Measurements from ENCODE around the gene CCDC184.

CCDC184 gene

DNA sequence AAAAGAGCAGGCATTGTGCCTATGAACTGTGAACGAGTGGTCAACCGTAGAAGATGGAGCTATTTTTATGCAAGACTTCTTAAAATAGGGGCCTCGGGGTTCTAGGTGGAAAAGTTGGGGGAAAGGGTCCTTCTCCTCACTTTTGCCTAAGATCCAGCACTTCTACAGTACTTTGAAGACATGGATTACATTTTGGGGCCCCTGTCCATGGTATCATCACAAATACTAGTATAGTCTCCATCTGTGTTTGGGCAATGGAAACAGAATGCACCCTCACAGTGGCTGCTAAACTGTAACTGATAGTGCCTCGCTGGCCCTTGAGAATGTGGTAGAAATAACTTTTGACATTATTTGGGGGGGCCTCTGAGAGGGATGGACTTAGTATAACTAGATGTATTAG is 5.5 kb upstream of the CCDC184 start:
- DNase-seq (ENCODE audit: low read depth in 1 of 2, low spot score in 1 of 2) = no peak

DNA sequence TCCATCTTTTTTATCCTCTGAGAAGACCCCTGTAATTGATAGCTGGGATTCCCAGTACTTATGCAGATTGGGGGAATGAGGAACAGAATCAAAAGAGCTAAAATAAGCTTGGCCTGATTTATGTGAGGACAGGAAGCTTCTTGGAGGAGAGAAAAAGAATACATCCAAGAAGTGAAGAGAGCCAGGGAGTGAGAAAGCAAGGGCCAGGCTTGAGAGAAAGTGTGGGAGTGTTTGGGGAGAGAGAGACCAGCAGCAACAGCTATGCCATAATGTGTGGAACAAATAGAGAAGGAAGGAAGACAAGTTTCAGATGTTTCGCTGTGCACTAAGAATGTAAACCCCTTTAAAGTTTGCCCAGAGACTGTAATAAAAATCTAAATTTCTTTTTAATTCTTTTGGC is 4.0 kb upstream of the CCDC184 start:
- no peak for DNase-seq (ENCODE audit: low read depth in 1 of 2, low spot score in 1 of 2)

DNA sequence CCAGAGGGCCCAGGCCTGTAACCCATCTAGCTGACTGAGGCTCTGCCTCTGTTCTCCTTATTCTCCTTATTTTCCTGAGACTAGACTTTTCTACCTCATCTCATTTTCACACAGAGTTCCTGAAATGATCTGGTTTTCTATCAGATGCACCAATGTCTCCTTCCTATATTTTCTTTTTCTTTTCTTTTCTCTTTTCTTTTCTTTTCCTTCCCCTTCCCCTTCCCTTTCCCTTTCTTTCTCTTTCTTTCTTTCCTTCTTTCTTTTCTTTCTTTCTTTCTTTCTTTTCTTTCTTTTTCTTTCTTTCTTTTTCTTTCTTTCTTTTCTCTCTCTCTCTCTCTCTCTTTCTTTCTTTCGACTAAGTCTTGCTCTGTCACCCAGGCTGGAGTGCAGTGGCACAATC is 3.0 kb upstream of the CCDC184 start:
- DNase-seq (ENCODE audit: low read depth in 1 of 2, low spot score in 1 of 2) = no peak

DNA sequence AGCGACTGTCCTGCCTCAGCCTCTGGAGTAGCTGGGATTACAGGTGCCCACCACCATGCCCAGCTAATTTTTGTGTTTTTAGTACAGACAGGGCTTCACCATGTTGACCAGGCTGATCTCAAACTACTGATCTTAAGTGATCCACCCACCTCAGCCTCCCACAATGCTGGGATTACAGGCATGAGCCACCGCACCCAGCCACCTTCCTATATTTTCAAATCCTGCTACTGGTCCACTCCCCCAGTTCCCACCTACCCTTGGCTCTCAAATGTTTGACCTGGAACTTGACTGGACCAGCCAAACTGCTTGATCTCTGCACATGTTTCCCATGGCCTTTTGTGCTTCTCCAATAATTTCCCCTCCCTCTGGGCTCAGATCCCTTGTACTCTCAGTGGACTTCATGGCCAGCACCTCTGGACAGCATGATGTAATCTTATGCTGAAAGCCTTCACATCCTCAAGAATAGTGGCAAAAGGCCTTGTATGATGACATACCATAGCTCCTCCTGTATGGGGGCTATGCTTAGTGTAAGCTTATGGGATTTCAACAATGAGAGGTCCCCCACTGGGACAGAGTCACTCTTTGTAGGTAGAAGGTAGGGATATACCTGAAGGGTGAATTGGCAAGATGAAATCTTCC is 2.5 kb upstream of the CCDC184 start:
- no peak for DNase-seq (ENCODE audit: low read depth in 1 of 2, low spot score in 1 of 2)

DNA sequence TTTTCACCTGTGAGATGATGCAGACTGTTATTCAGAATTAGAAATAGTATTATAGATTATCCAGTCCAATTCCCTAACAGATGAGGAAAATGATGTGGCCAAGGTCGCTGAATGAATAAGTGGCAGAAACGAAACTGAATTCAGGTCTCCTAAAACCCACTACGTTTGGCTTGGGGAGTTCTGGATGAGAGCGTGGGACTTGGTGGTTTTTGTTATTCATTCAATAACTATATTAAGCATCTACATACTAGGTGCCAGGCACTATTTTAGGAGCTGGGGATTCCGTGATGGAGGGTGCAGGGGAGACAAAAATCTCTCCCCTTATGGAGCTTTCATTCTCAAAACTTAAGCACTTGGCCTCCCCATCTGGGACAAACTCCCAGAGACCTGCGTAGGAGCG is 813 bp upstream of the CCDC184 start:
- no peak for DNase-seq (ENCODE audit: low read depth in 1 of 2, low spot score in 1 of 2)

DNA sequence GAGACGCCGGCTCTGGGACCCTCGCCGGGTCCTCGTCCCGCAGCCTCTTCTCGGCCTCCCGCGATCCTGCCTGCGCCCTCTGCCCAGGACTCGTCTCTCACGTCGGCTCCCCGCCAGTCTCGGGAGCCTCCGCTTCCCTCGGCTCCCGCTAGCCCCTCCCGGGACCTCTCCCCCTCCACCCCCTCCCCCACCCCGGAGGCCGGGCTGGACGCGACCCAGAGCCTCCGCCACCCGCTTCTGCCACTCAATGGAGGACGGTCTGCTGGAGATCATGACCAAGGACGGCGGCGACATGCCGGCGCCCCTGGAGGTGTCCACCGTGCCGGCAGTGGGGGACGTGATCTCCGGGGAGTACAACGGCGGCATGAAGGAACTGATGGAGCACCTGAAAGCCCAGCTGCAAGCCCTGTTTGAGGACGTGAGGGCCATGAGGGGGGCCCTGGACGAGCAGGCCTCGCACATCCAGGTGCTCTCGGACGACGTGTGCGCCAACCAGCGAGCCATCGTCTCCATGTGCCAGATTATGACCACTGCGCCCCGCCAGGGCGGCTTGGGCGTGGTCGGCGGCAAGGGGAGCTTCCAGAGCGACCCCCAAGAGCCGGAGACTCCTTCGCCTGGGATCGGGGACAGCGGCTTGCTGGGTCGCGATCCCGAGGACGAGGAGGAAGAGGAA is 568 bp downstream of the CCDC184 start:
- DNase-seq (ENCODE audit: low read depth in 1 of 2, low spot score in 1 of 2) = peak in 1 of 2 donors; percentile 7

DNA sequence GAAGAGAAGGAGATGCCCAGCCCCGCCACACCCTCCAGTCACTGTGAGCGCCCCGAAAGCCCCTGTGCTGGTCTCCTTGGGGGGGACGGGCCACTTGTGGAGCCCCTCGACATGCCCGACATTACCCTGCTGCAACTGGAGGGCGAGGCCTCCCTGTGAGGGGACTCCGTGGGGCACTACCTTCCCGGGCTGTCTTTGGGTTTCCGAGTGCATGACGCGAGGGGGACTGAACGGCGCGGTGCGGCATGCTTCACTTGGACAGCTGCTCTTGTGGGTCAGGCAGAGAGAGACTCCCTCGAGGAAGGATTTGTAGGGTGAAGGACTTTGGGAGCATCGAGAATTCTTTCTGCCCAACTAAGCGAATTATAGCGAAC is 1.1 kb downstream of the CCDC184 start:
- no peak for DNase-seq (ENCODE audit: low read depth in 1 of 2, low spot score in 1 of 2)

DNA sequence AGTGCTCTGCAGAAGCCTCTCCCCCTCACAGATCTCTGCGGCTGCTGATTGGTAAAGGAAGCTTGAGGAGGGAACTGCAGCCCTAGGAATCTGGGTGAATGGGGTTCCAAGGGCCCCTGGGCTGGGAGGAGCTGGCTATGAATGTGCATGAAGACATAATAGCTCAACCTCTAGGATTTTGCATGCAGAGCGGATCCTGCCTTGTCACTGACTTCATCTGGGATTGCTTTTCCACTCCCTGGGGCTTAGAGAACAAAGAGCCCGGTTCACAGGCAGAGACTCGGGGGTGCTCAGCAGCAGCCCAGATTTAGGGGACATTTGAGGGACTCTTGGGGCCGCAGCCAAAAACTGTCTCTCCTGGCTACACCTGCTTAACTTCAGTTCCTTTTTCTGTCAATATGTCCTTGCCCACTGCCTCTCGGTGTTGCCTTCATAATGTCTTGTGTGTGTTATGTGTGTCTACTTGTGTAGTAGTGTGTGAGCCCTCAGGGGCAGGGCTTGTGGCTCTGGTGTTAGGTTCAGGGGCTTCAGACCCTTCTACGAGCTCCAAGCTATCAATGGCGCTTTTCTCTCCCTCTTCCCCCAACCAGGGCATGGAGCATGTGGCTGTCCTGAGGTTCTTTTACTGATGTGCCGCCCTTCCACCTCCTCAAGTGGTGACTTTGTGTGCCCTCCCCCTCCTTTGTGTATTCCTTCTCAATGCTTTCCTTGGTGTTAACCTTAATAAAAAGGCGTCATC is 1.9 kb downstream of the CCDC184 start:
- no peak for DNase-seq (ENCODE audit: low read depth in 1 of 2, low spot score in 1 of 2)

DNA sequence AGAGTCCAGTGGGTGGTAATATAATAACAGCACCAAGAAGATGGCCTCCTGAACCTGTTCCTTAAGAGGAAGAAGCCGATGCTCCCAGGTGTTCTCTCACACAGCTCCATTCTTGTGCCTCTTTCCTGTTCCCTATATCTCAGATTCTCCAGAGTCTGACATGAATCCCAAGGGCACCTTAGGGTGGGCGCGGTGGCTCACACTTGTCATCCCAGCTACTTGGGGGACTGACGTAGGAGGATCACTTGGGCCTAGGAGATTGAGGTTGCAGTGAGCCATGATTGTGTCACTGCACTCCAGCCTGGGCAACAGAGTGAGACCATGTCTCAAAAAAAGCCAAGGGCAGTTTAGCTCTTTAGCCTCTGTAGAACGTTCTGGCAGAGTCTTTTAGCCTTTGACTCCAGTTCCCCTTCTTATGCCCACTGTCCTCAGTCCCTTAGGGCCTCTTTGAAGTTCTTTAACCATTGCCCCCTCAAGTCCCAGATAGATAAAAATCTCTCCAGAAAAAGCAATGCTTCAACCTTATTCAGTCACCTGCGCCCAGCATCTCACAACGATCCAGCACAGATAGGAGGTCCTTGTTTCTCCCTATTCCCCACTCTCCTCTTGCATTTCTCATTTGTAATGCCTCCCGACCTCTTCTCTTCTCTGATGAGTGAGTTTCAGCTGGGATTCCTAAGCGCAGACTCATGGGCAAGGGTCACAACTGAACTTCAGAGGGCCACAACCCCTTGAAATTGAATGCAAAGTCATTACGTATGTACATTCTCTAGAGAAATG is 4.7 kb downstream of the CCDC184 start:
- DNase-seq (ENCODE audit: low read depth in 1 of 2, low spot score in 1 of 2) = no peak

DNA sequence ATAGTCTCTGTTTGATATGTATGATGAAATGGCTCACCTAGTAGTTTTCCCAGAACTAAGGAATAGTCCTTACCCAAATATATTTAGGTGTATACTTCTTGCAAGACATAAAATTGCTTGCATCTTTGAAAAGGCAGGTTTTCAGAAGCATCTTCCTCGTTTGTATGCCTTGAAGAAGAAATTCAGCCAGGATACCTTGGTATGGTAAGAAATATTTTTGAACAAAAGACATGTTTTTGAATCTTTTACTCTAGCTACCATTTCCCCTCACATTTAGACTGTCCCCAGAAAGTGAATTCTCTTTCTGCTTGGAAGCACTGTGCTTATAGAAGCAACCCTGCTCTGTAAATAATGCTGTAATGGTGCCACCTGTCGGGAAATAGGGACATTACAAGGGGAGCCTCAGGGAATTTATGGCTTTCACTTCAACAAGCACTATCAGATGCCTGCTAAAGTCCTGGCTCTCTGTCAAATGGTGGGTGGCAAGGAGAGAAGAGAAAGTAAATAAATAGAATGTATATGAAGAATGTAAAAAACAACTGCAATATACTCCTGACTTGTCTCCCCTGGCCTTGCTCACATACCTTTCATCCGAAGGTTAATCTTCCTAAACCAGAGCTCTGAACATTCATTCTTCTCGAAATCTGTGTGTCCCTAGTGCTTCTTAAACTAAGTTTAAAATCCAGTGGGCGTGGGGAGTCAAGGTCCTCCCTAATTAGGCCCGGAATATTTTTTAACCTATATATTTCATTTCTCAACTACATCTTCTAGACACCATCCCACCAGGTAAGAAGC is 6.1 kb downstream of the CCDC184 start:
- DNase-seq (ENCODE audit: low read depth in 1 of 2, low spot score in 1 of 2) = peak; percentile 26 to 32

DNA sequence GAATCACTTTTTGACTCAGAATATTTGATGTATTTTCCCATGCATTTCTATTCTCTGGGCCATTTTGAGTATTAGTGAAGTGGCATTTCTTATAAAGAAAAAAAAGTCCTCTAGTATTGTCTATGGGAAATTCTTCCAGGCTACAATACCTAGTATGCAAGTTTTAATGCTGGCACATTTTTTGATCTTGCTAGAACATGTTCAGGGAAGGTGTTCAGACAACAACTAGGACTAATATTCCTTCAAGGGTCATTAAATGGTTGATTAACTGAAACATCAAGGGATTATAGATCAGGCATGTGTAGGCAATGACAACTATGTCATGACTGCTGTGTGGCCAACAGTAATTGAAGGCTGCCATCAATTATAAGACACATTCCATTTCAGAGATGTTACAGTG is 7.7 kb downstream of the CCDC184 start:
- DNase-seq (ENCODE audit: low read depth in 1 of 2, low spot score in 1 of 2) = no peak

DNA sequence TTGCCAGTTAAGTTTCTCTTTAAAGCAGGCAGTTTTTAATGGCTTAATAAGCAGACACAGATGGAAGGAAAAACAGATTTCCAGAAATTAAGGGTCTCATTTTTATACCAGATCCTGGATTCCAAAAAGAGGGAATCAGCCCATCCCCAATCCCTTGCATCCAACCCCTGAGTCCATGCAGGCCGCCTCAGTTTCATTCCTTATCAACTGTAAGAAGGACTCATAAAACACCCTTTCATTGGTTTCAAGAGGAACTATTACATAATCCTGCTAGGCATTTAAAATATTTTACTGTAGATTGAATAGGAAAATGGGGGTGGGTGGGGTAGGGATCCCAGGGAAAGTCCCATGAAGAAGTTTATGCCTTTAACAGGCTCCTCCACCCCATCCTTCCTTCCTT is 9.4 kb downstream of the CCDC184 start:
- DNase-seq (ENCODE audit: low read depth in 1 of 2, low spot score in 1 of 2) = no peak

DNA sequence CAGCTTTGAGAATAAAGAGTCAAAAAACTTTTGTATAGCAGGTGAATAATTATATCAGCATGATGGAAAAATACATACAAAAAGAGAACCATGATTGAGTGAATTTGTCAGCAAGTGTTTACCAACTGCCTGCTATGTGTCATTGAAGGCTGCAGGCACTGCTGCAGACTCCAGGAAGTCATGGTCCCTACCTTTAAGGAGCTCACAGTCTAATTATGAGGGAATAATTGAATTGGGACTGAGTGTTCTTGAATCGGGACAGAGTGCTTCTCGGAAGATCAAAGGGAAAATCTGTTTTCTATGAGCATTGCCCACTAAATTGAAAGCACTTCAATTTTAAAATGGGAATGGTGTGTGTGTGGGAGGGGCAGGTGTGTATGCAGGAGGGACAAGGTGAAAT is 10.2 kb downstream of the CCDC184 start:
- DNase-seq (ENCODE audit: low read depth in 1 of 2, low spot score in 1 of 2) = no peak

DNA sequence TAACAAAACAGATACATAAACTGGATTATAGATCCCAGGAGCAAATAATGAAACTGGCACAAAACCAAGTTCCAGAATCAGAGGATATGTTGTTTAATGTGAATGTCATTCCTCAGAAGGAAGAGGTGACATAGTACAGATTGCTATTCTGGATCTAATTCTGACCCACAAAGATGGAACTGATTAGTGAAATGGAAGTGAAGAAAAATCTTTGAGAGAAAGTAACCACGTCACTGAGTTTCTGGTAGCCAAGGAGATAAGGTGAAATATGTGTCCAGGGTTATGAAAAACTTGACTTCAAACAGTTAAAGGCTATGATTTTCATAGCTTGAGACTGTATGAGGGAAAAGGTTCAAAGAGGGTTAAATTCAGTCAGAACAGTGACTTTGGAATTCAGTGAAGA is 11.4 kb downstream of the CCDC184 start:
- no peak for DNase-seq (ENCODE audit: low read depth in 1 of 2, low spot score in 1 of 2)

DNA sequence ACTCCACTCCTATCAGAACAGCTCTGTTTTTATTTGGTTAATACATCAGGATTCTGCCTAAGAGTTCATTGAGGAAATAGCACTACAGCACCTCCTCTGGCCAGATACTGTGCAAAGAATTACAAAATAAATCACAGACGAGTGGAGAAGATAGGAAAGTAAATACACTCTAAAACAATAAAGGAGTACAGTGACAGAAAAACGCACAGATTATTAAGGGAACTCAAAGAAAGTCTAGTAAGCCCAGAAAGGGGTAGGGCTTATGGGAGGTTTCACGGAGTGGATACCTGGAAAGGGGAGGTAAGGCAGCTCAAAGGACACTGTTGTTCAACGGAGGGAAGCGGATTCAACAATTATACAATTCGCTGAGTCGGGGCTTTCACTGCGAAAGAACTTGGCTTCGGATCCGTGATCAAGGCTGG is 14.1 kb downstream of the CCDC184 start:
- DNase-seq (ENCODE audit: low read depth in 1 of 2, low spot score in 1 of 2) = no peak

DNA sequence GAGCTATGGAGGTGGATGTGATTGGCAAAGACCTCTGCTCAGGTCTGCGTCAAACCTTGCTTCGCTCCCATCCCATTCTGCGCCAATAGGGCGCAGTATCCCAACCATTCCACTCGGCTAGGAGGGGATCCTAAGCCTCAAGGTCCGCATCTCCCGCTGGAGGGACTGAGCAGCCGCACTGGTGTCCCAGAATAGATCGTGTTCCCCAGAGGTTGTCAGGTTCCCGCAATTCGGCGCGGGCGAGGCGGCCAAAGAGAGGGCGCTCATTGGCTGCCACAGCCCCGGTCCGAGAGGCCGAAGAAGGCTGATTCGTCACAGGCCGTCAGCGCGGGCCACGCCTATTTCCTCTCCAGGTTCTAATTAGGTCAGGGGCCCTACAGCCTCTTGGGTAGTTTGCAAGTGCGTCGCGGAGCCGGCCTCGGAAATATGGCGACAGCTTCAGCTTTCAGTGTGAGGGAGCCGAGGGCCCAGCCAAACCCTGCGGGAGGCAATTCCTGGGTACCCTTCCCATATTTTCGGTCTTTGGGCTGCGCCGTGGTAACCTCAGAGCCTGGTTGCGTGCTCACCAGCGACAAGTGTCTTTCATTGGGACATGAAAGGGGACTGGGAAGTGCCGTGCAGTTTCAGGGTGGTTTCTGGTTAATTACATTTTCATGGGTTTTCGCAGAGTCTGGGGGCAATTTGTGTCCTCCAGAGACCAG is 14.7 kb downstream of the CCDC184 start:
- DNase-seq (ENCODE audit: low read depth in 1 of 2, low spot score in 1 of 2) = peak; percentile 79 to 81

DNA sequence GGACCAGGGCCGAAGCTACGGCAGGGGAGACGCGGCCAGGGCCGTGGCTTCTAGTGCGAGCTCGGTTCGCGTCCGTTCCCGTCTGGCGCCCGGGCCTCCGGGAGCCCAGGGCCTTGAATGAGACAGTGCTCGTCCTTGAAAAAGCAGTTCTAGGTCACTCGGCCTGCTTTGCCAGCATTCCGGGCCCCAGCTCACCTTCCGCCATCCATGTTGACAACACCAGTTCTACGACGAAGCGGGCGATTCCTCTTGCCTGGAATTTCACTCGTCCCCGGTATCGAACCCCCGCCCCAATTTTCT is 15.2 kb downstream of the CCDC184 start:
- DNase-seq (ENCODE audit: low read depth in 1 of 2, low spot score in 1 of 2) = peak; percentile 6 to 14

DNA sequence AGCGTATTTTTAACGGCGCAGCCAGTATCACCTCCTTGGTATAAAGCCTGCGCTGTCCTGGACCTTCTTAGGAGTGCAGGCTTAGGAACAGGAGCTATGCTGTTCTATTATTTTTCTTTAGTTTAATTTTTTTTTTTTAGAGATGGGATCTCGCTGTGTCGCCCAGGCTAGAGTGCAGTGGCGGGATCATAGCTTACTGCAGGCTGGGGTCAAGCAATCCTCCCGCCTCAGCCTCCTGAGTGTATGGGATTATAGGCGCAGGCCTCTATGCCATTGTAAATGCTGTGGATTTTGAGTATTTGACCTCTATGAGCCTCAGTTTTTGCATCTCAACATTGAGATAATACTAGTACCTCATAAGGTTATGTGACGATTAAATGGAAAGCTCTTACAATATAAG is 15.5 kb downstream of the CCDC184 start:
- no peak for DNase-seq (ENCODE audit: low read depth in 1 of 2, low spot score in 1 of 2)

DNA sequence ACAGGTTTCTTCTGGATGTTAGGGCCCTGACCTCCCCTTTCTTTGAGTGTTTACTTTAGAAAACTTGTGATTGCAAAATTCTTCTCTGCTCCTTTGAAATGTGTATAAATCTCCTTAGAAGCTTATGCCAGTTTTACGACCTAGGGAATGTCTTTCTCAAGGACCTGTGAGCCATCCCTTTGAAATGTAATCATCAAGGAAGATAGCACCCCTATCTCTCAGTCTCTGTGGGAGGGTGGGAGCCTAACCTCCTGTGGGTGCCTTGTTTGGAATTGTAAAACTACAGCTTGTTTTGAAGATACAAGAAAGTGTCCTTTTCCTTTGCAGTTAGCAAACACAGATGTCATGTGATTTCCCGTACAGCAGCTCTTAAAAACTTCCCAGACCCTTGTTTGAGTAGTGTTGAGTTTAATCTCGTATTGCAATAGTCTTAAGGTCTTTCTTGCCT is 16.4 kb downstream of the CCDC184 start:
- DNase-seq (ENCODE audit: low read depth in 1 of 2, low spot score in 1 of 2) = no peak

DNA sequence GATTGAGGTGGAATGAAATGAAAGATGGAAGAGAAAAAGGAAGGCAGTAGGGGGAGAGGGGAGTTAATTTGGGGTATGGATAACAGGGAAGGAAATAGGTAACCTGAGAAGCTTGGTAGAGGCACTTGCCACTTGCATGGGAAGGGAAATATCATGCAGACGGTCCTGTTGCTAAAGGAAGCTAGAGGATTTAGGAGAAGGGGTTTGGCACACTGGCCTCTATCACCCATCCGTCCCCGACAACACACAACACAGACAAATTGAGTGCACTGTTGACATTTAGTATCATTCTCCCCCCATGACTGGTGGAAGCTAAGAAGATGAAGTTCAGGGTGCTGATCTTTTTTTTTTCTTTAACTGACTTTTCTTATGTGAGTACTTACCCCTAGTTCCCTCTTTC is 17.6 kb downstream of the CCDC184 start:
- no peak for DNase-seq (ENCODE audit: low read depth in 1 of 2, low spot score in 1 of 2)
